ENCODE results near the gene HSPA12A. TPM values are rescaled to one million over a fixed set of nuclear protein-coding genes. Genes with fewer than 3 reads are reported as not detected.

Gene HSPA12A
- total and polyA plus RNA-seq, 2 of the 13 experiments (the other 11 are each of a cell fraction or from before 2014, with no cell fraction given), result 6.4 to 13.6 TPM

- Histone ChIP-seq H3K9me3 (ENCODE audit: low read length) (no peaks in the 10 kb centered on the region), H3K9ac (ENCODE audit: insufficient read depth, low read depth, low read length) (no peak overlapping the region), H2AFZ (ENCODE audit: low read length) (no peak overlapping the region), H3K27ac (ENCODE audit: extremely low read length, insufficient read depth, low read length) (no peak overlapping the region), H3K4me3 (replicated peaks in 1 of 3; ENCODE audit: insufficient read depth in 1 of 3, low read depth in 2 of 3, low read length in 3 of 3) (no peak overlapping the region), H3K27me3 (ENCODE audit: control insufficient read depth in 1 of 2, insufficient read depth in 2 of 2, low read length in 2 of 2) (no peaks in the 10 kb centered on the region), H3K79me2 (ENCODE audit: insufficient read depth, low read length) (peaks cover 10% of the 10 kb centered on the region), H4K20me1 (ENCODE audit: insufficient read depth, low read length) (no peaks in the 10 kb centered on the region), H3K36me3 (replicated peaks in 1 of 2; ENCODE audit: control insufficient read depth in 1 of 2, insufficient read depth in 2 of 2, low read length in 2 of 2) (no peaks in the 10 kb centered on the region), H3K4me2 (ENCODE audit: low read depth, low read length) (no peak overlapping the region), H3K4me1 (ENCODE audit: insufficient read depth, low read length) (peaks cover 22% of the 10 kb centered on the region)
- BruUV-seq (replicated peaks), result no TSS peak
- no peak for TF ChIP-seq CENPX (CRISPR knock-in tag; IDR thresholded peaks at IDR 0.05)
- ChIA-PET CTCF (ENCODE audit: low intra/inter-chr PET ratio, low total read pairs) (no interaction called here), POLR2A (no interaction called here)
- intact Hi-C loops (cut with micrococcal nuclease; ENCODE audit: unreplicated experiment), result no loop called here
- ATAC-seq (no peak), FAIRE-seq (no peak), DNase-seq (ENCODE audit: low spot score) (no peak)
- WGBS (ENCODE audit: low lambda C conversion rate), result 80% methylated on average over 5 of the region's 8 CpGs
- in situ Hi-C loops (cut with HindIII; ENCODE audit: extremely low pct_ligation_motif_present, low pct_unique_long_range_greater_than_20kb), result no loop called here
Measured at GRCh38 chr10:116732573-116732972, 9.8 kb downstream of the HSPA12A start.

- POLR2A ChIA-PET, result no interaction called here
- DNase-seq (ENCODE audit: low spot score) (no peak), ATAC-seq (no peak; the same call in 2 of the 3 replicates), FAIRE-seq (no peak)
- Histone ChIP-seq H3K4me1 (ENCODE audit: insufficient read depth, low read length) (peaks cover 22% of the 10 kb centered on the region), H2AFZ (ENCODE audit: low read length) (no peak overlapping the region), H3K9me3 (ENCODE audit: low read length) (no peaks in the 10 kb centered on the region), H3K9ac (ENCODE audit: insufficient read depth, low read depth, low read length) (no peak overlapping the region), H3K4me2 (ENCODE audit: low read depth, low read length) (no peak overlapping the region), H3K36me3 (replicated peaks in 1 of 2; ENCODE audit: control insufficient read depth in 1 of 2, insufficient read depth in 2 of 2, low read length in 2 of 2) (no peaks in the 10 kb centered on the region), H3K79me2 (ENCODE audit: insufficient read depth, low read length) (peaks cover 4% of the 10 kb centered on the region), H3K27ac (ENCODE audit: extremely low read length, insufficient read depth, low read length) (no peak overlapping the region), H4K20me1 (ENCODE audit: insufficient read depth, low read length) (no peaks in the 10 kb centered on the region), H3K27me3 (ENCODE audit: control insufficient read depth in 1 of 2, insufficient read depth in 2 of 2, low read length in 2 of 2) (no peaks in the 10 kb centered on the region), H3K4me3 (replicated peaks in 1 of 3; ENCODE audit: insufficient read depth in 1 of 3, low read depth in 2 of 3, low read length in 3 of 3) (no peak overlapping the region)
- BruUV-seq (replicated peaks), result no TSS peak
- CTCF ChIA-PET (ENCODE audit: low intra/inter-chr PET ratio, low total read pairs), result no interaction called here
- intact Hi-C loops (cut with micrococcal nuclease; ENCODE audit: unreplicated experiment) (no loop called here), in situ Hi-C loops (cut with HindIII; ENCODE audit: extremely low pct_ligation_motif_present, low pct_unique_long_range_greater_than_20kb) (no loop called here)
- WGBS (ENCODE audit: low lambda C conversion rate), result 81% methylated on average over 8 of the region's 14 CpGs
- TF ChIP-seq MXI1 (IDR thresholded peaks at IDR 0.05; ENCODE audit: borderline replicate concordance, low read depth, low read length), result no peak
- no peak for TF ChIP-seq ZFY (CRISPR knock-in tag; IDR thresholded peaks at IDR 0.05)
- TF ChIP-seq, protein P1, sequence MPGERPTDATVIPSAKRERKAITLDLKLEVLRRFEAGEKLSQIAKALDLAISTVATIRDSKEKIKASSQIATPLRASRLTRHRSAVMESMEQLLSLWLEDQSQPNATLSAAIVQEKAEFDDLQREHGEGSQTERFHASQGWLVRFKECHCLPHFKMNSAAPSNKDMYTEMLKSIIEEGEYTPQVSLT (CRISPR knock-in tag; IDR thresholded peaks at IDR 0.05; ENCODE audit: borderline replicate concordance, low read depth), result no peak
- TF ChIP-seq, protein P2, sequence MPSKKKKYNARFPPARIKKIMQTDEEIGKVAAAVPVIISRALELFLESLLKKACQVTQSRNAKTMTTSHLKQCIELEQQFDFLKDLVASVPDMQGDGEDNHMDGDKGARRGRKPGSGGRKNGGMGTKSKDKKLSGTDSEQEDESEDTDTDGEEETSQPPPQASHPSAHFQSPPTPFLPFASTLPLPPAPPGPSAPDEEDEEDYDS (CRISPR knock-in tag; IDR thresholded peaks at IDR 0.05), result no peak
- no peak for TF ChIP-seq PRDM10 (CRISPR knock-in tag; IDR thresholded peaks at IDR 0.05; ENCODE audit: low read depth)
- TF ChIP-seq ZSCAN20 (CRISPR knock-in tag; IDR thresholded peaks at IDR 0.05; ENCODE audit: borderline replicate concordance), result no peak
- TF ChIP-seq DBP (CRISPR knock-in tag; IDR thresholded peaks at IDR 0.05; ENCODE audit: not compliant biosample characterization), result no peak
- TF ChIP-seq ZNF138 (CRISPR knock-in tag; IDR thresholded peaks at IDR 0.05; ENCODE audit: low read depth), result no peak
- TF ChIP-seq, protein P3, sequence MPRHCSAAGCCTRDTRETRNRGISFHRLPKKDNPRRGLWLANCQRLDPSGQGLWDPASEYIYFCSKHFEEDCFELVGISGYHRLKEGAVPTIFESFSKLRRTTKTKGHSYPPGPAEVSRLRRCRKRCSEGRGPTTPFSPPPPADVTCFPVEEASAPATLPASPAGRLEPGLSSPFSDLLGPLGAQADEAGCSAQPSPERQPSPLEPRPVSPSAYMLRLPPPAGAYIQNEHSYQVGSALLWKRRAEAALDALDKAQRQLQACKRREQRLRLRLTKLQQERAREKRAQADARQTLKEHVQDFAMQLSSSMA (CRISPR knock-in tag; IDR thresholded peaks at IDR 0.05), result no peak
Measured at GRCh38 chr10:116730464-116731260, 11.7 kb downstream of the HSPA12A start.
